Thyroid gland (tissue), 4 donors: Measurements from ENCODE around the gene CTSV. TPM values are rescaled to one million over a fixed set of nuclear protein-coding genes. Genes with fewer than 3 reads are reported as not detected.
"Not testable (repeated sequence)": the region's sequence is repeated elsewhere in the genome, so short reads cannot be mapped to it uniquely, and the experiment has no call there.

Experiments
- DNase-seq, 2 donors: peaks; one replicate each; pipeline ENCODE4 v3.0.0-alpha.2; 2019
- H3K27ac ChIP-seq, 3 donors: fragments of 200-600 bp; sonication (generic); 1 replicate in 2 of 3; 2 replicates in 1 of 3; pipeline ENCODE4 v1.5.1; 2016 to 2019; ENCODE audit warnings: mild to moderate bottlenecking in 1 of 3, moderate library complexity in 1 of 3
- H3K27me3 ChIP-seq: fragments of 200-600 bp; sonication (generic); one replicate; pipeline ENCODE4 v1.5.1; 2019
- H3K36me3 ChIP-seq, 2 donors: fragments of 200-600 bp; sonication (generic); one replicate each; pipeline ENCODE4 v1.5.1; 2016 to 2019
- H3K4me1 ChIP-seq, 2 donors: fragments of 200-600 bp; sonication (generic); one replicate each; pipeline ENCODE4 v1.5.1; 2017 to 2019
- H3K4me3 ChIP-seq, 3 donors: fragments of 200-600 bp; sonication (generic); replicated peaks in 1 of 3; 1 replicate in 2 of 3; 2 replicates in 1 of 3; pipeline ENCODE4 v1.5.1; 2016; ENCODE audit warnings: mild to moderate bottlenecking in 1 of 3
- H3K9me3 ChIP-seq: fragments of 200-600 bp; sonication (generic); one replicate; pipeline ENCODE4 v1.5.1; 2017
- POLR2A ChIP-seq, 2 donors: fragments of 450-650 bp; IDR thresholded peaks; one replicate each; pipeline ENCODE4 v1.6.1; 2017; ENCODE audit warnings: antibody characterized with exemption in 2 of 2, mild to moderate bottlenecking in 2 of 2, moderate library complexity in 1 of 2
- WGBS, 2 donors: methylation state at CpG; one replicate each; pipeline ENCODE4 v1.1.5; 2017; 5-methylcytosine and 5-hydroxymethylcytosine counted together
- intact Hi-C: fragments of 100-400 bp; cut with DNase I; formaldehyde crosslinking; loops from one replicate; pipeline ENCODE4 v1.15.1; 2023
- total RNA-seq, 4 donors: library from RNA; depleted of rRNA; stranded (reverse); fragments of >200 nt; gene quantifications; one replicate each; pipeline ENCODE4 v1.2.3, GENCODE V29; 2016

CTSV gene
- total RNA-seq, 4 donors from 2014 or later: 0.89 to 6.3 (median 2.2) TPM

DNA sequence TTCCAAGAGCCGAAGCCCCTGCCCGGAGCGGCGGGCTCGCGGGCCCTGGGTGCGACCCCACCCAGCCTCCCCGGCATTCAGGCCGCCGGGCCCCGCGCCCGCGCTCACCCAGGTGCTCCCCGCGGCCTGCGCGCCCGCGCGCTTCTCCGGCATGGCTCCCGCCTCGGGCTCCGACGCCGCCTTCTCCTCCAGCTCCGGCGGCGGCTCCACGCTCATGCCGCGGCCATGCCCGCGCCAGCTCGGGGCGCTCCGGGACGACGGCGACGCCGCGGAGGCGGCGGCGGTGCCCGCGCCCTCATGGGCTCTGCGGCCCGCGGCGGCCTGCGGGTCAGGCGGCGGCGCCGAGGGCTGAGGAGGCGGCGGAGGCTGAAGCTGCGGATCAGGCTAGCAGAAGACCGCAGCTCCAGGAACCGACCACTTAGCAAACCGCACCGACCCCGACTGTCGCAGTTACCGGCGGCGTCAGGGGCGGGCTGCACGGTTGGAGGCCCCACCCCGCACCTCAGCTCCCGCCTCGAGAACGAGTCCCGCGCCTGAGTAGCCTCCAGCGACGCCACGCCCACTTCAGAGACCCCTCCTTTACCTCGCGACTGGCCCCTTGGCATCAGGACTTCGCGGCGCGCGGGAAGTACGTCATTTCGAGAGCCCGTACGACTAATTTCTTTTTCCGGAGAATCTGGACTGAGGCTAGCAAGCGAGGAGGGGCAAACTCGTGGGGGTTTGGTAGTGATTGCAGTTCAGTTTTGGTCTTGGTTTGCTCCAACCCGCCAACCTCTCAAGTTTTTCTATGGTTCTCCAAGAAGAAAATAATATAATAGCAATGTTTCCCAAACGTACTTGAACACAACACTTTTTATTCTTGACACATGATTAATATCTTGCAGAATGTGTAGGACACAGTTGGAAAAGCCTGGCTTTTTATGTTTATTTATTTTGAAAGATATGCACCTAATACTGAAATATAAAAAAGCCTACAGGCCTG lies 25.5 kb downstream of the CTSV start:
- peak in 1 of 2 donors; percentile 65 for TF ChIP-seq POLR2A (IDR thresholded peaks at IDR 0.05)
- peak; percentile 71 to 73 for DNase-seq
- H3K4me1 ChIP-seq, intact Hi-C loops, H3K36me3 ChIP-seq, H3K27me3 ChIP-seq, H3K9me3 ChIP-seq: not testable (repeated sequence)
- Histone ChIP-seq H3K4me3 (peak overlapping the region in 2 of 3 donors; percentile 40 to 43), H3K27ac (peak overlapping the region; percentile 61 to 62 (median 61))
- WGBS, 2 donors: 1% methylated on average over 6 to 20 of the region's 97 CpGs

DNA sequence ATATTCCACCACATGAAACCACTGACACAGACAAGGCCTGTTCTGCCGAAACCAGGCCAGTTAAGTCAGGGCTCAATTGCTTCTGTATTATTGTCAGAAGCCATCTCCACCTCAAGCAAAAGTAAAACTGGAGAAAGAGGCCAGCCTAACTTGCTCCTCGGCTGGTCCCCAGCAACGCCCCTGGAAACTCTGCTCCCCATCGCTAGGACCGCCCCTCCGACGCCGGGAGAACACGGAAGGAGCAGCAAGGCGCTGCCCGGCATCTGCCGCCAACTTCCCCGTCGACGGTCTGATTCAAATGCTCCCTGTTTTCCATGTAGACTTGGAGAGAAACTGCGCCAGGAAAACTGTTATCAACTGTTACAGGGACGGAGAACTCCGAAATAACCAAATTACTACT lies 26.3 kb downstream of the CTSV start:
- DNase-seq, intact Hi-C loops, H3K9me3 ChIP-seq, H3K27me3 ChIP-seq, H3K4me1 ChIP-seq, H3K36me3 ChIP-seq: not testable (repeated sequence)
- Histone ChIP-seq H3K27ac (peak overlapping the region in 1 of 3 donors; percentile 49), H3K4me3 (peak overlapping the region in 1 of 3 donors; percentile 43)
- peak in 1 of 2 donors; percentile 23 for TF ChIP-seq POLR2A (IDR thresholded peaks at IDR 0.05)
- WGBS, 2 donors: 4 to 6% methylated on average over 2 to 6 of the region's 18 CpGs

DNA sequence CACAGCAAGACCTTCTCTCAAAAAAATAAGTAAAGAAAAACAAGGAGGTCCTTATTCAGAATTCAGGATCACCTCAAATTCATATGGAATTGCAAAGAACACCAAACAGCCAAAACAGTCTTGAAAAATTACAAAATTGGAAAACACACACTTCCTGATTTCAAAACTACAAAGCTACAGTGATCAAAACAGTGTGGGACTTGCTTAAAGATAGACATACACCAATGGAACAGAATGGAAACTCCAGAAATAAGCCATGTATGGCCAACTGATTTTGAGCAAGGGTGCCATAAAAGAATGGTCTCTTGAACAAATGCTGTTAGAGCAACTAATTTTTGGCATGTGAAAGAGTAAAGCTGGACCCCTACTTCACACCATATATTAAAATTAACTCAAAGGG lies 36.7 kb downstream of the CTSV start:
- H3K36me3 ChIP-seq, DNase-seq, H3K27me3 ChIP-seq, H3K4me1 ChIP-seq, H3K27ac ChIP-seq, H3K9me3 ChIP-seq, intact Hi-C loops, H3K4me3 ChIP-seq: not testable (repeated sequence)

DNA sequence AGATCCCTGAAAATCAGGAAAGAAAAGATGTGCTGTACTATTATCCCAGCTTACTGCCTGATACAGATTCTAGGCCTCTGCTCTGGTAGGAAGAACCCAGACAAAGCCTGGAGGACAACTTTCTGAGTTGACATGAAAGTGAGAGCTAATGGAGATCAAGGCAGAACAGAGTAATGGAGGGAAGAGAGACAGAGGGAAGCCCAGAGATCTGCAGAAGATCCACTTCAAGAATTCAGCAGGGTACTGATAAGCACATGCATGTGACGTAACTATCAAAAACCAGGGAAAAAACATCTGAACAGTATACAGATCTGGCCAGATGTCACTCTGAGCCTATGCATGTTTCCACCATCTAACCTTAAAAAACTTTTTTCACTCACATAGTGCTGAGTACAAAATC lies 37.6 kb downstream of the CTSV start:
- H3K4me3 ChIP-seq, intact Hi-C loops, H3K27ac ChIP-seq, H3K4me1 ChIP-seq, H3K36me3 ChIP-seq, H3K27me3 ChIP-seq, DNase-seq, H3K9me3 ChIP-seq: not testable (repeated sequence)
- 92 to 100% methylated on average over 1 of the region's 1 CpG for WGBS, 2 donors

DNA sequence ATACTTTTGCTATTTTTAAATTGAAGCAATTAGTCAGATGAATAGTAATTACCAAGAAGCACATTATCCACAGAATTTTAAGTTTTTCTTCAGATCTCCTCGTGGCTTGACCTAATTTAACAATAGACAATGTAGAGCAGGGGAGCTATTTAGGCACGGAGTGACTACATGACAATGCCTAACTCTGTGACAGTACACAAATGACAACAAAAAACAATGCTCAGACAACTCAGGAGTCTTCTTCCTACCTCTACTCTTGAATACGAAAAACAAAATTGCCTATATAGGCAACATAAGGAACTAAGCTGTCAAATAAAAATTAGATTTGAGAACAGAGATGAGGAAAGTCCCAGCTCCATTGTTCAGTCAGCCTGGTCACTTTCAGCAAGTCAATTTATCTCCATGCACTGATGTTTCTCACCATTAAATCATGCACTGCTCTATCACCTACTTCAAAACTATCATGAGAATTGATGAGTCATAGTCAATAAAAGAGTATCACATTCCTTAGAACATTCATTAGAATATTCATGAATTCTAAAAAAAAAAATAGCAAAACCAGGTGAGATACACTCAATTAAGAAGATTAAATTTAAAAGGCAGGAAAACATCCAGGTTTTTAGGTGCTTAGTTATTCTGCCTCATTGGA lies 38.7 kb downstream of the CTSV start:
- H3K4me1 ChIP-seq, H3K27ac ChIP-seq, H3K9me3 ChIP-seq, intact Hi-C loops, H3K4me3 ChIP-seq, DNase-seq, H3K36me3 ChIP-seq, H3K27me3 ChIP-seq: not testable (repeated sequence)
- 89 to 91% methylated on average over 3 of the region's 3 CpGs for WGBS, 2 donors

DNA sequence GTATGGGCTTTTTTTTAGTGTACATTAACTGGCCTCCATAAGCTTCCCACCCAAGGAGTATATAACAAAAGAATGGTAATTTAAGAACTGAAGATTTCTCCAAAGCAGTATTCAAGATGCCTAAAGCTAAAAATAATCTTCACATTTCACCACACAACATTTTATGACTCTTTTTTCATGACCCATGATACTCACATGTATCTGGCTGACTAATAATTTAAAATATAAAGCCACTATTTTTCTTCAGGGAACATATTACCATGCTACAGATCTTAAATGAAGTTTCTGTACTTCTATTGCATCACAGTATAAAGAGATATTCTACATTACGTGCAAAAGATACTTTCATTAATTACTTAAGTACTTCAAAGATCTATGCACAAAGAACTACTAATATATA lies 39.2 kb downstream of the CTSV start:
- H3K4me3 ChIP-seq, H3K27me3 ChIP-seq, H3K36me3 ChIP-seq, intact Hi-C loops, DNase-seq, H3K27ac ChIP-seq, H3K9me3 ChIP-seq, H3K4me1 ChIP-seq: not testable (repeated sequence)
- 95 to 98% methylated on average over 1 of the region's 1 CpG for WGBS, 2 donors

DNA sequence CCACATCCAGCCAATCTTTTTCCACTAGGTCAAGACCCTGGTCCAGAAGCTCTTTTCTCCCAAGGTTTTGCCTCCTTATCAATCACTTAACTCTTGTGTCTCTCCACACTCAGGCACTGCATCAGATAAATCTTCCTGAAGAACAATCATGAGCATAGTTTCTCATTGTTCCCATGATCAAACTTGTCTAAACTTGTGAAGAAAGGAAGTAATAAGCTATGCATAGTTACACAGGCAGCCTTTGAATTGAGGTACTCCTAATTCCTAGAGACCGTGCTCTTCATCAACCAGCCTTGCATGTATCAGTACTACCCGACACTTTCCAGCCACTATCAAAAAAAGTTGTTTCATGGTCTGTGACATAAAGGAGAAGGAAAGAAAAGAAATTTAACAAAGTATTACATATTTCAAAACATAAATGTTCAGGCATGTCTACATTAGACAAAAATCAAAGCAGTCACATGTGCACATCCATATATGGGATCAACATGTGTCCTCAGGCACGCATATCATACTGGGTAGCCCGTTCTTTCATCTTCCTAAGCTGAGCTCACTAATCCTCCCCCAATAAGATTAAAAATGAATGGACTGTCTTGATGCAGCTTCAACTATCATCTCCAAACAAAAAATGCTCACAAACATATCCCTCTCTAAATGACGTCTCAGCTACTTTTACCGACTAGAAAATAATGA lies 41.8 kb downstream of the CTSV start:
- WGBS, 2 donors: 83 to 84% methylated on average over 6 of the region's 6 CpGs
- H3K36me3 ChIP-seq: not testable (repeated sequence)

DNA sequence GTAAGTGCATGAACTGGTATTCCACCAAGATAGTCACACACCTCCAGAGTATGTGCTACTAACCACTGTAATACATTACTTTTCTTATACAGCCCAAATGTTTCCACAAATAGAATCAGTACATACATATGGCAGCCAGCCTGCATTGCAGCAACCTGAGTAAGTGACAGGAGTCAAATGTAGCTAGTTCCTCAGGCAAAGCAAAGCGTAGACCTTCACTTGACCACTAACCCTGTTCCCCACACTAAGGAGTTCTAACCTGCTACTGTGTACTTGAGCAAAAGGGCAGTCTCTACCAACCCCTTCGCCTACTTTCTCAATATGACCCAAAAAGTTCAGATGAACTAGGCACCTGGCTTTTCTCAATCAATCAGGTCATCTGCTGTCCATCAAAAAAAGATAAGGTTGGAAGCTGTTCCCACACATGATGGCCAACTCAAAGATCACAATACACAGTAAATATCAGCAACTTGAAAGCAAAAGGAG lies 44.4 kb downstream of the CTSV start:
- intact Hi-C loops: not testable (repeated sequence)

More for the DNA sequence above, 41.8 kb downstream of the CTSV start:
- H3K4me1 ChIP-seq, H3K27me3 ChIP-seq, H3K9me3 ChIP-seq, DNase-seq, H3K4me3 ChIP-seq, intact Hi-C loops, H3K27ac ChIP-seq: not testable (repeated sequence)

DNA sequence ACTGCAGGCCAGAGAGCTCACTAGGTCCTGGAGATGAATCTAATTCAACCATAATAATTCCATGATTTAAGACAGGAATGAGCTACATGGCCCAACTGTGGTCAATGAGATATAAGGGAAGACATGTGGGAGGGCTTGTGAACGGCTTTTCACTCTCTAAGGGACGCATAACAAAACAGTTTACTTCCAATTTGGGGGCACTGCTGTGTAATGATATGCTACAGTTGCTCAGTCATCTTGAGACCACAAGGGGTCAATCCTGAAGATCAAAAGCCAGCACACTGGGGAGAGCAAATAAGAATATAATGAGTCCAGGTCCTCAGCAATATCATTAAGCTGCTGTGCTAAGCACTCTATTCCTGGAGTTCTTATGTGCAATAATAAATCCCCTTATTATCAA lies 46.6 kb downstream of the CTSV start:
- intact Hi-C loops, H3K27me3 ChIP-seq, DNase-seq, H3K36me3 ChIP-seq, H3K4me1 ChIP-seq, H3K9me3 ChIP-seq, H3K27ac ChIP-seq, H3K4me3 ChIP-seq: not testable (repeated sequence)
- WGBS, 2 donors: 80% methylated on average over 2 of the region's 2 CpGs; no CpG with 5 or more reads in 1 of the 2 donors

More for the DNA sequence above, 44.4 kb downstream of the CTSV start:
- H3K4me1 ChIP-seq, H3K36me3 ChIP-seq, H3K27ac ChIP-seq, H3K9me3 ChIP-seq, H3K4me3 ChIP-seq, DNase-seq, H3K27me3 ChIP-seq: not testable (repeated sequence)
- no CpG with 5 or more reads among the region's 2 CpGs for WGBS, 2 donors

DNA sequence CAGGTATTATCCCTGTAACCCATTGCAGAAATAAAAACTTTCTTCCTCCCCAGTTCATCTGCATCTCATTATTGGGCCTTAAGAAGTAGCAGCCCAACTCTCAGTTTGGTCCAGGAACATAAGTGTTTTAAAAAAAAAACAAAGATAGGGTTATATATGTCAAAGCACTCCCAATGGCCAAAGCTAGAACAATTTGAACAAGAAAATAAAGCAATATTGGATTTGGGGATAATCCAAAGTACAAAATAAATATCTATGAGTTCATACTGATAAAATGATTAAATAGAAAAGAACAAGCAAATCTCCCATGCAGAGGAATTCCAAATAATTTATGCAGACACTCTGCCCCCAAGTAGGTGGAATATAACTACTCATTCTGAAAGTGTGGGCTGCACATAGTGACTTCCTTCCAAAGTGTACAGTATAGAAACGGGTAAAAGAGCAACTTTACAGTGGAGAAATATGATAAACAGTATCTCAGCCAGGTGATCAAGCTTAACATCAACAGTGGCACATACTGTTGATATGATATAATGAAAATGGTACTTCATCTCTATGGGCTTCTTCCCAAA lies 49.1 kb downstream of the CTSV start:
- H3K9me3 ChIP-seq, H3K4me1 ChIP-seq, DNase-seq, H3K36me3 ChIP-seq, H3K27ac ChIP-seq, H3K4me3 ChIP-seq, intact Hi-C loops, H3K27me3 ChIP-seq: not testable (repeated sequence)
- 78 to 92% methylated on average over 1 of the region's 1 CpG for WGBS, 2 donors

DNA sequence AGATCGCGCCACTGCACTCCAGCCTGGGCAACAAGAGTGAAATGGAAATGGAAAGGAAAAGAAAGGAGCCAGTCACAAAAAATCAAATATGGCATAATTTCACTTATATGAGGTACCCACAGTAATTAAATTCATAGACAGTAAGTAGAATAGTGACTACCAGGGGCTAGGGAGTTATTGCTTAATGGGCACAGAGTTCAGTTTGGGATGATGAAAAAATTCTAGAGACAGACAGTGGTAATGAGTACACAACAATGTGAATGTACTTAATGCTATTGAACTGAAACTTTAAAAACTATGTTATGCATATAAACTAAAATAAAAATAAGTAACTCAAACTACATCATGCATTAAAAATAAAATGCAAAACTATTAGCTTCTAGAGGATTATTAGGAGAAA lies 54.1 kb downstream of the CTSV start:
- H3K36me3 ChIP-seq, H3K27ac ChIP-seq, H3K27me3 ChIP-seq, DNase-seq, H3K4me3 ChIP-seq, H3K9me3 ChIP-seq, H3K4me1 ChIP-seq, intact Hi-C loops: not testable (repeated sequence)
- WGBS, 2 donors: 97 to 100% methylated on average over 2 of the region's 2 CpGs

DNA sequence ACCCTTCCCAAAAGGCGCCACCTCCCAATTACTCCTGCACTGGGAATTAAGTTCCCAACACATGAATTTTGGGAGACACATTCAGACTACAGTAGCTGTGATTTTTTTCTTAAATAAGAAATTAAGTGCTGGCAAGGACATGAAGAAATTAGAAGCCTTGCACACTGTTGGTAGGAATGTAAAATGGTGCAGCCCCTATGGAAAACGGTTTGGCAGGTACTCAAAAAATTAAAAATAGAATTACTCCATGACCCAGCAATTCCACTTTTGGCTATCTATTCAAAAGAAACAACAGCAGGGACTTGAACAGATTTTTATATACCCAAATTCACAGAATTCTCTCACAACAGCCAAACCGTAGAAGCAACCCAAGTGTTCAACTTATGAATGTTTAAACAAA lies 54.8 kb downstream of the CTSV start:
- H3K4me3 ChIP-seq, intact Hi-C loops, H3K4me1 ChIP-seq, H3K27ac ChIP-seq, DNase-seq, H3K36me3 ChIP-seq, H3K27me3 ChIP-seq, H3K9me3 ChIP-seq: not testable (repeated sequence)
- WGBS, 2 donors: 83 to 87% methylated on average over 3 of the region's 3 CpGs
